Endothelial cell of umbilical vein (primary cell): Measurements from ENCODE around the gene ISM2. TPM values are rescaled to one million over a fixed set of nuclear protein-coding genes. Genes with fewer than 3 reads are reported as not detected.

ENCODE experiments used
- BruUV-seq: library from RNA; stranded (reverse); fragments of 400-500 nt; replicated peaks from 2 replicates; lab custom pipeline; 2021; lab: Mats Ljungman, UMichigan
- CTCF ChIA-PET: fragments of 300-600, 350-600 bp; sonication (Branson Sonifier 250); formaldehyde crosslinking; loops from one replicate; lab custom pipeline; 2021; ENCODE audit warnings: antibody characterized with exemption, inconsistent platforms; lab: Charles Lee
- POLR2A ChIA-PET: fragments of 300-600, 350-600 bp; sonication (Branson Sonifier 250); formaldehyde crosslinking; loops from one replicate; lab custom pipeline; 2021; ENCODE audit warnings: antibody characterized with exemption, inconsistent platforms; lab: Charles Lee
- DNase-seq: peaks from one replicate; pipeline ENCODE4 v3.0.0-alpha.2; 2011; ENCODE audit warnings: low read depth, low spot score
- FAIRE-seq: peaks from 2 replicates; lab custom pipeline; 2011; peaks lifted over from hg19 to GRCh38; lab: Jason Lieb, UNC
- H2AFZ ChIP-seq: 2 replicates; pipeline ENCODE4 v1.6.0; 2012; ENCODE audit warnings: low read depth, low read length, control low read depth, inconsistent platforms
- H3K27ac ChIP-seq: 2 replicates; pipeline ENCODE4 v1.5.1; 2011; ENCODE audit warnings: low read depth, mild to moderate bottlenecking, control low read depth, low read length, moderate library complexity; ENCODE audit not compliant: insufficient read depth
- H3K27me3 ChIP-seq, 2 experiments: 2 replicates each; pipeline versions ENCODE4 v1.6.0 to v1.6.1; 2011; ENCODE audit warnings: low read length in 2 of 2, mixed read lengths in 1 of 2; ENCODE audit not compliant: control insufficient read depth in 2 of 2, insufficient read depth in 2 of 2
- H3K36me3 ChIP-seq, 2 experiments: 2 replicates in 1 of 2; 3 replicates in 1 of 2; pipeline ENCODE4 v1.5.1; 2011; ENCODE audit warnings: low read length in 2 of 2, mild to moderate bottlenecking in 1 of 2, moderate library complexity in 1 of 2; ENCODE audit not compliant: control insufficient read depth in 2 of 2, insufficient read depth in 2 of 2; ENCODE audit errors: extremely low read depth in 1 of 2
- H3K4me1 ChIP-seq: 3 replicates; pipeline ENCODE4 v1.5.1; 2011; ENCODE audit warnings: mild to moderate bottlenecking, low read length; ENCODE audit not compliant: control insufficient read depth, insufficient read depth; ENCODE audit errors: extremely low read depth
- H3K4me2 ChIP-seq: 2 replicates; pipeline ENCODE4 v1.6.1; 2011; ENCODE audit warnings: low read length, control low read depth, mixed read lengths; ENCODE audit not compliant: insufficient read depth
- H3K4me3 ChIP-seq, 3 experiments: fragments of 200-600 bp in 1 of 3; sonication (generic), shearing (Covaris generic) in 1 of 3; replicated peaks in 1 of 3; 2 replicates each; pipeline ENCODE4 v1.5.1; 2011 to 2016; ENCODE audit warnings: control low read depth in 3 of 3, low read length in 3 of 3, mild to moderate bottlenecking in 2 of 3, inconsistent platforms in 1 of 3, low read depth in 1 of 3, moderate library complexity in 1 of 3; ENCODE audit not compliant: insufficient read depth in 1 of 3
- H3K79me2 ChIP-seq: 2 replicates; pipeline ENCODE4 v1.6.0; 2012; ENCODE audit warnings: low read length, inconsistent platforms; ENCODE audit not compliant: control insufficient read depth, insufficient read depth
- H3K9ac ChIP-seq: replicated peaks from 2 replicates; pipeline ENCODE3; 2011; ENCODE audit warnings: low read length, control low read depth; ENCODE audit not compliant: insufficient read depth; ENCODE audit errors: extremely low read depth
- H3K9me1 ChIP-seq: replicated peaks from 3 replicates; pipeline ENCODE4 v1.6.0; 2011; ENCODE audit warnings: mild to moderate bottlenecking, low read length; ENCODE audit not compliant: control insufficient read depth, insufficient read depth; ENCODE audit errors: extremely low read depth
- H3K9me3 ChIP-seq: replicated peaks from 2 replicates; pipeline ENCODE4 v1.5.1; 2012; ENCODE audit warnings: low read length, inconsistent platforms; ENCODE audit not compliant: control insufficient read depth, insufficient read depth
- H4K20me1 ChIP-seq: replicated peaks from 2 replicates; pipeline ENCODE3; 2011; ENCODE audit warnings: mild to moderate bottlenecking, low read length; ENCODE audit not compliant: control insufficient read depth, insufficient read depth; ENCODE audit errors: extremely low read depth
- EZH2 ChIP-seq: IDR thresholded peaks from 2 replicates; pipeline ENCODE4 v1.6.1; 2012; ENCODE audit warnings: borderline replicate concordance, low read depth, mild to moderate bottlenecking, moderate library complexity, low read length, inconsistent platforms; ENCODE audit not compliant: severe bottlenecking
- FOS ChIP-seq: IDR thresholded peaks from 2 replicates; pipeline ENCODE4 v1.6.1; 2011; ENCODE audit warnings: mild to moderate bottlenecking, low read length, moderate library complexity, borderline replicate concordance; ENCODE audit not compliant: insufficient read depth
- GATA2 ChIP-seq: IDR thresholded peaks from 2 replicates; pipeline ENCODE4 v1.7.0; 2011; ENCODE audit warnings: low read depth, mild to moderate bottlenecking, moderate library complexity, mixed read lengths, low read length; ENCODE audit not compliant: insufficient read length, insufficient read depth
- JUN ChIP-seq: IDR thresholded peaks from 2 replicates; pipeline ENCODE4 v1.6.1; 2011; ENCODE audit warnings: borderline replicate concordance, low read depth; ENCODE audit not compliant: insufficient read length, insufficient read depth
- MAX ChIP-seq: IDR thresholded peaks from 2 replicates; pipeline ENCODE4 v1.6.1; 2011; ENCODE audit not compliant: insufficient read depth, insufficient read length
- MYC ChIP-seq: IDR thresholded peaks from one replicate; pipeline ENCODE4 v1.6.1; 2011; ENCODE audit warnings: mild to moderate bottlenecking, low read depth, low read length
- POLR2A ChIP-seq: IDR thresholded peaks from 2 replicates; pipeline ENCODE4 v1.6.1; 2012; ENCODE audit warnings: low read depth, mild to moderate bottlenecking, control low read depth, low read length
- POLR2AphosphoS5 ChIP-seq: IDR thresholded peaks from 2 replicates; pipeline ENCODE4 v1.6.1; 2012; ENCODE audit warnings: low read depth, mild to moderate bottlenecking, control low read depth, low read length, moderate library complexity; ENCODE audit not compliant: insufficient read depth
- dilution Hi-C: fragments of 300-500 bp; cut with MboI; formaldehyde crosslinking; loops from one replicate; pipeline ENCODE4 v1.15.0; 2019; ENCODE audit warnings: low sequenced_read_pairs; ENCODE audit not compliant: extremely low pct_ligation_motif_present
- intact Hi-C: fragments of 100-400 bp; cut with micrococcal nuclease; formaldehyde crosslinking; loops from one replicate; pipeline ENCODE4 v1.10.0; 2022
- polyA plus RNA-seq, 4 experiments: library from polyadenylated mRNA; depleted of rRNA in 3 of 4; stranded (reverse) in 3 of 4; unstranded in 1 of 4; fragments of >200 nt; gene quantifications; 2 replicates each; pipeline versions ENCODE4 v1.2.1 to v1.2.3, GENCODE V29; 2011 to 2012; ENCODE audit warnings: missing spikeins in 1 of 4
- total RNA-seq: library from RNA; stranded (reverse); gene quantifications from 2 replicates; pipeline ENCODE4 v1.2.3, GENCODE V29; 2021
- TF ChIP-seq, protein P1 (sequence below), 2 donors: IDR thresholded peaks; 1 replicate in 1 of 2; 2 replicates in 1 of 2; pipeline ENCODE4 v1.5.1; 2011; ENCODE audit warnings: low read length in 2 of 2, mild to moderate bottlenecking in 2 of 2, moderate library complexity in 2 of 2, control low read depth in 1 of 2, inconsistent platforms in 1 of 2, low read depth in 1 of 2; ENCODE audit not compliant: insufficient read depth in 1 of 2; ENCODE audit errors: extremely low read depth in 1 of 2

The ISM2 gene
- total and polyA plus RNA-seq, 2 donors (not counting 3 experiments of a cell fraction or from before 2014, with no cell fraction given), result not detected

GRCh38 chr14:77490347-77490986 lies 8.1 kb downstream of the ISM2 start:
- POLR2A ChIA-PET, result no interaction called here

More at GRCh38 chr14:77490347-77490986, 8.1 kb downstream of the ISM2 start:
- Histone ChIP-seq H3K27ac (no peak overlapping the region), H3K9me1 (no peaks in the 10 kb centered on the region), H2AFZ (no peak overlapping the region), H3K9me3 (no peaks in the 10 kb centered on the region), H3K4me3 (no peak overlapping the region), H3K4me2 (no peak overlapping the region), H3K4me1 (no peaks in the 10 kb centered on the region), H3K27me3 (no peaks in the 10 kb centered on the region), H3K9ac (no peak overlapping the region), H4K20me1 (no peaks in the 10 kb centered on the region), H3K36me3 (no peaks in the 10 kb centered on the region), H3K79me2 (no peaks in the 10 kb centered on the region)
- no peak for DNase-seq
- FAIRE-seq, result no peak
- CTCF ChIA-PET, result interaction anchor here (2.2 kb wide), 1 partner anchor 14 kb away, joined by 4 read pairs; no protein-coding TSS in a partner anchor
- dilution Hi-C loops, result no loop called here
- TF ChIP-seq POLR2AphosphoS5, result no peak
- TF ChIP-seq, protein P1, sequence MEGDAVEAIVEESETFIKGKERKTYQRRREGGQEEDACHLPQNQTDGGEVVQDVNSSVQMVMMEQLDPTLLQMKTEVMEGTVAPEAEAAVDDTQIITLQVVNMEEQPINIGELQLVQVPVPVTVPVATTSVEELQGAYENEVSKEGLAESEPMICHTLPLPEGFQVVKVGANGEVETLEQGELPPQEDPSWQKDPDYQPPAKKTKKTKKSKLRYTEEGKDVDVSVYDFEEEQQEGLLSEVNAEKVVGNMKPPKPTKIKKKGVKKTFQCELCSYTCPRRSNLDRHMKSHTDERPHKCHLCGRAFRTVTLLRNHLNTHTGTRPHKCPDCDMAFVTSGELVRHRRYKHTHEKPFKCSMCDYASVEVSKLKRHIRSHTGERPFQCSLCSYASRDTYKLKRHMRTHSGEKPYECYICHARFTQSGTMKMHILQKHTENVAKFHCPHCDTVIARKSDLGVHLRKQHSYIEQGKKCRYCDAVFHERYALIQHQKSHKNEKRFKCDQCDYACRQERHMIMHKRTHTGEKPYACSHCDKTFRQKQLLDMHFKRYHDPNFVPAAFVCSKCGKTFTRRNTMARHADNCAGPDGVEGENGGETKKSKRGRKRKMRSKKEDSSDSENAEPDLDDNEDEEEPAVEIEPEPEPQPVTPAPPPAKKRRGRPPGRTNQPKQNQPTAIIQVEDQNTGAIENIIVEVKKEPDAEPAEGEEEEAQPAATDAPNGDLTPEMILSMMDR (IDR thresholded peaks at IDR 0.05; ENCODE audit: extremely low read depth in 1 of 2, insufficient read depth in 1 of 2, low read depth in 1 of 2, low read length in 2 of 2), result no peak
- TF ChIP-seq FOS, result no peak
- TF ChIP-seq EZH2, result no peak
- TF ChIP-seq MYC, result no peak
- TF ChIP-seq GATA2, result no peak
- no peak for TF ChIP-seq JUN
- TF ChIP-seq MAX, result no peak
- TF ChIP-seq POLR2A, result no peak
- no TSS peak for BruUV-seq
- intact Hi-C loops, result no loop called here
